Activated T-cell treated with anti-CD3 and anti-CD28 coated beads, Interleukin-2, amount 50 U/mL, for 24 hours (primary cell): Measurements from ENCODE around the gene SMAP1.
"Not testable (repeated sequence)": the region's sequence is repeated elsewhere in the genome, so short reads cannot be mapped to it uniquely, and the experiment has no call there.

ENCODE experiments used
- DNase-seq: peaks from one replicate; pipeline ENCODE4 v3.0.0-alpha.2; 2020
- H3K27ac Mint-ChIP-seq: 2 replicates; pipeline ENCODE4 v1.8.0; 2020; ENCODE audit warnings: mild to moderate bottlenecking, mixed read lengths
- H3K27me3 Mint-ChIP-seq: 2 replicates; pipeline ENCODE4 v1.8.0; 2020; ENCODE audit warnings: mixed read lengths
- H3K36me3 Mint-ChIP-seq: 2 replicates; pipeline ENCODE4 v1.8.0; 2020; ENCODE audit warnings: low read depth, mixed read lengths
- H3K4me1 Mint-ChIP-seq: 2 replicates; pipeline ENCODE4 v1.8.0; 2020; ENCODE audit warnings: low read depth, mixed read lengths
- H3K4me3 Mint-ChIP-seq: 2 replicates; pipeline ENCODE4 v1.8.0; 2020; ENCODE audit warnings: mild to moderate bottlenecking, moderate library complexity, mixed read lengths
- H3K9me3 Mint-ChIP-seq: 2 replicates; pipeline ENCODE4 v1.8.0; 2020; ENCODE audit warnings: mixed read lengths

Gene SMAP1

GRCh38 chr6:70739534-70739933, 71.9 kb downstream of the SMAP1 start:
- Mint-ChIP-seq H3K9me3 (peaks cover 18% of the 10 kb centered on the region), H3K27me3 (no peaks in the 10 kb centered on the region), H3K4me1 (peaks cover 38% of the 10 kb centered on the region), H3K4me3 (no peak overlapping the region), H3K36me3 (peaks cover 74% of the 10 kb centered on the region), H3K27ac (no peak overlapping the region)
- no peak for DNase-seq

DNA sequence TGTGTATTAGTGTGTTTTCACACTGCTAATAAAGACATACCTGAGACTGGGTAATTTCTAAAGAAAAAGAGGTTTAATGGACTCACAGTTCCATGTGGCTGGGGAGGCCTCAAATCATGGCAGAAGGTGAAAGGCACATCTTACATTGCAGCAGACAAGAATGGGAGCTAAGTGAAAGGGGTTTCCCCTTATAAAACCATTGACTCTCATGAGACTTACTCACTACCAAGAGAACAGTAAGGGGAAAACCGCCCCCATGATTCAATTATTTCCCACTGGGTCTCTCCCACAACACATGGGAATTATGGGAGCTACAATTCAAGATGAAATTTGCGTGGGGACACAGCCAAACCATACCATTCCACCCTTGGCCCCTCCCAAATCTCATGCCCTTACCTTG, 73.1 kb downstream of the SMAP1 start:
- Mint-ChIP-seq H3K27ac (peak overlapping the region; percentile 34), H3K4me3 (peak overlapping the region; percentile 16), H3K9me3 (peaks cover 18% of the 10 kb centered on the region), H3K4me1 (peaks cover 40% of the 10 kb centered on the region), H3K36me3 (peaks cover 71% of the 10 kb centered on the region)
- not testable (repeated sequence) for DNase-seq, H3K27me3 Mint-ChIP-seq

DNA sequence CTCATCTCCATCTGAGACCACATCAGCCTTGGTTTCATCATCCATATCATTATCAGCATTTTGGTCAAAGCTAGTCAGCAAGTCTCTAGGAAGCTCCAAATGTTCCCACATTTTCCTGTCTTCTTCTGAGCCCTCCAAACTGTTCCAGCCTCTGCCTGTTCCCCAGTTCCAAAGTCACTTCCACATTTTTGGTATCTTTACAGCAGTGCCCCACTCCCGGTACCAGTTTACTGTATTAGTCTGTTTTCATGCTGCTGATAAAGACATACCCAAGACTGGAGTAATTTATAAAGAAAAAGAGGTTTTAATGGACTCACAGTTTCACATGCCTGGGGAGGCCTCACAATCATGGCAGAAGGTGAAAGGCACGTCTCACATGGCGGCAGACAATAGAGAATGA, 74.8 kb downstream of the SMAP1 start:
- H3K9me3 Mint-ChIP-seq, result peaks cover 18% of the 10 kb centered on the region
- not testable (repeated sequence) for H3K27ac Mint-ChIP-seq, H3K4me3 Mint-ChIP-seq, H3K27me3 Mint-ChIP-seq, DNase-seq
- H3K4me1 Mint-ChIP-seq, result peaks cover 45% of the 10 kb centered on the region
- peaks cover 68% of the 10 kb centered on the region for H3K36me3 Mint-ChIP-seq

DNA sequence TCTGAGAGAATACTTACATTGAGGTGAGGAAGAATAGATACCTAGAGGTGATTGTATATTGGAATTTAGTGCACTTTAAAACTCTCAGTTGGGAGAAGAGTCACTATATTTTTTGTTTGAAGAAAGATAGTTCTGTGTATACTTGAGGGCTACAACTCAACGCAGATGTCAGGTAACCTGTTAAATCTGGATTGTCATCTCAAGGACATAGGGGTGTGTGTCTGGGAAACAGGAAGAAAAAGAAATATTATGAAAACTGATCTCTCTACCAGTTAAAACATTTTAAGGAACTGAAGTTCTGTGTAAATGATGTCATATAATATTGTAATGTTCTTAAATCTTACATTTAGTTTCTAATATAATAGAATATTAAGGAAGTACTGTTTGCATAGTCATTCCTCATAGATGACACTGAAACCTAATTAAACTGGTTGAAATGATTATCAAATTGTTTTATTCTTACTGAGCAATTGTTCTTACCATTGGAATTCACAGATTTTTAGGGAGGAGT, 86.2 kb downstream of the SMAP1 start:
- Mint-ChIP-seq H3K9me3 (no peaks in the 10 kb centered on the region), H3K4me1 (peaks cover 12% of the 10 kb centered on the region), H3K36me3 (peaks cover 32% of the 10 kb centered on the region), H3K4me3 (no peak overlapping the region), H3K27ac (no peak overlapping the region), H3K27me3 (no peaks in the 10 kb centered on the region)
- no peak for DNase-seq

DNA sequence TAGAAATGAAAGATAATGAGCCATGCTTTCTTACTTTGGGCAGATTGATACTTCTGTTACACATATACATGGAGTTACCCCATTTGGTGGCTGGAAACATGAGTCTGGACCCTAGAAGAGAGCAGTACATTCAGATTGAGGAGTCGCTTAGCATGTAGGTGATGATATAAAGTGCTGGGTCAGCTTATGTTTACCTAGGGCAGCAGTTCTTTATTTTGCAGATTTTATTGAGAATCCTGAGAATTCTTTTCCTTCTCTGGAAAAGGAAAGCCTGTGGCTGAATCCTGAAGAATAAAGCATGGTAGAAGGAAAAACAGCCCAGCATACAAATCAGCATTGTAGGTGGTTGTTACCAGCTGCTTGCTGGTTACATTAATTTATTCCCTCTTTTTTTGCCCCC, 91.2 kb downstream of the SMAP1 start:
- DNase-seq, result no peak
- Mint-ChIP-seq H3K36me3 (peaks cover 34% of the 10 kb centered on the region), H3K4me1 (peaks cover 2% of the 10 kb centered on the region), H3K4me3 (no peak overlapping the region), H3K27ac (no peak overlapping the region), H3K9me3 (no peaks in the 10 kb centered on the region), H3K27me3 (no peaks in the 10 kb centered on the region)

DNA sequence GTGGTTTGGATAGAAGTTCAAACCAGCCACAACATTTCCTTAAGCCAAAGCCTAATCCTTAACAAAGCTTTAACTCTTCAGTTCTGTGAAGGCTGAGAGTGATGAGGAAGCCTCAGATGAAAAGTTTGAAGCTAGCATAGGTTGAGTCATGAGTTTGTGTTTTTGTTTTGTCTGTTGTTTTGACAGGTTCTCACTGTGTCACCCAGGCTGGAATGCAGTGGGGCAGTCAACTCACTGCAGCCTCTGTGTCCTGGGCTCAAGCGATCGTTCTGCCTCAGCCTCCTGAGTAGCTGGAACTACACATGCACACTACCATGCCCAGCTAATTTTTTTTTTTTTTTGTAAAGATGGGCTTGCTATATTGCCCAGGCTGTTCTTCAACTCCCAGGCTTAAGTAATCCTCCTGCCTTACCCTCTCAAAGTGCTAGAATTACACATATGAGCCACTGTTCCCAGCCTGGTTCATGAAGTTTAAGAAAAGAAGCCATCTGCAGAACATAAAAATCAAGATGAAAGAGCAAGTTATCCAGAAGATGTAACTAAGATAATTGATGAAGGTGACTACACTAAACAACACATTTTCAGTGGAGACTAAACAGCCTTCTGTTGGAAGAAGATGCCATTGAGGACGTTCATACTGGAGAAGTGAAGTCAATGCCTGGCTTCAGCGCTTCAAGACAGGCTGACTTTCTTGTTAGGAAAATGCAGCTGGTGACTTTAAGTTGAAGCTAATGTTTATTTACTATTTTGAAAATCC, 96.2 kb downstream of the SMAP1 start:
- DNase-seq, result no peak
- H3K9me3 Mint-ChIP-seq, result no peaks in the 10 kb centered on the region
- H3K36me3 Mint-ChIP-seq, result peaks cover 46% of the 10 kb centered on the region
- H3K4me3 Mint-ChIP-seq, result no peak overlapping the region
- peaks cover 2% of the 10 kb centered on the region for H3K4me1 Mint-ChIP-seq
- no peak overlapping the region for H3K27ac Mint-ChIP-seq
- H3K27me3 Mint-ChIP-seq, result no peaks in the 10 kb centered on the region

DNA sequence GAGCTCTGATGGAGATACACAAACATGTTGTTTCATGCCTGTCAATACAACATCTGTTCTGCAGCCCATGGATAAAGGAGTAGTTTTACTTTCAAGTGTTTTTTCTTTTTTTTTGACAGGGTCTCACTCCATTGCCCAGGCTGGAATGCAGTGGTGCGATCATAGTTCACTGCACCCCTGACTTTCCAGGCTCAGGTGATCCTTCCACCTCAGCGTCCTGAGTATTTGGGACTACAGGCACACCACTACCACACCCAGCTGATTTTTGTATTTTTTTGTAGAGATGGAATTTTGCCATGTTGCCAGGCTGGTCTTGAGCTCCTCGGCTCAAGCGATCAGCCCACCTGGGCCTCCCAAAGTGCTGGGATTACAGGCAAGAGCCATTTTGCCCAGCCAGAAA, 97.0 kb downstream of the SMAP1 start:
- Mint-ChIP-seq H3K4me3 (no peak overlapping the region), H3K27me3 (no peaks in the 10 kb centered on the region), H3K9me3 (no peaks in the 10 kb centered on the region), H3K27ac (no peak overlapping the region), H3K36me3 (peaks cover 41% of the 10 kb centered on the region), H3K4me1 (peaks cover 2% of the 10 kb centered on the region)
- no peak for DNase-seq

GRCh38 chr6:70771351-70771750, 103.7 kb downstream of the SMAP1 start:
- not testable (repeated sequence) for H3K9me3 Mint-ChIP-seq, DNase-seq, H3K4me3 Mint-ChIP-seq, H3K27ac Mint-ChIP-seq, H3K27me3 Mint-ChIP-seq, H3K4me1 Mint-ChIP-seq
- peaks cover 57% of the 10 kb centered on the region for H3K36me3 Mint-ChIP-seq

DNA sequence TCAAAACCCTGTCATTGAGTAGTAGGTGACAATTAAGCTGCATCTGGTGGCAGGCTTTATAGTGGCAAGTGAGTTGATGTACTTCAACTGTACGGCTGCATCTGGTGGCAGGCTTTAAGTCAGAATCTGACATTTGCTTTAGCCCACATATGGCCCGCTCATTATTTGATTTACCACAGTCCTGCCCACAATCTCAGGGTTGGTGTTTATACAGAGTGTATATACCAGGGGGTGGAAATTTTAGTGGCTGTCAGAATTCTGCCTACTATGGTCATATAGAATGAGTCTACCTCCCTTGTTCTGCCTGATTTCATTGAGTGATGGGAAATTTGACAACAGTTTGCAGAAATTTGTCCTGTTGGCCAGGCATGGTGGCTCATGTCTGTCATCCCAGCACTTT, 112.3 kb downstream of the SMAP1 start:
- DNase-seq, result no peak
- Mint-ChIP-seq H3K4me1 (no peaks in the 10 kb centered on the region), H3K36me3 (peaks cover 66% of the 10 kb centered on the region), H3K27me3 (no peaks in the 10 kb centered on the region), H3K27ac (no peak overlapping the region), H3K9me3 (peaks cover 13% of the 10 kb centered on the region), H3K4me3 (no peak overlapping the region)

DNA sequence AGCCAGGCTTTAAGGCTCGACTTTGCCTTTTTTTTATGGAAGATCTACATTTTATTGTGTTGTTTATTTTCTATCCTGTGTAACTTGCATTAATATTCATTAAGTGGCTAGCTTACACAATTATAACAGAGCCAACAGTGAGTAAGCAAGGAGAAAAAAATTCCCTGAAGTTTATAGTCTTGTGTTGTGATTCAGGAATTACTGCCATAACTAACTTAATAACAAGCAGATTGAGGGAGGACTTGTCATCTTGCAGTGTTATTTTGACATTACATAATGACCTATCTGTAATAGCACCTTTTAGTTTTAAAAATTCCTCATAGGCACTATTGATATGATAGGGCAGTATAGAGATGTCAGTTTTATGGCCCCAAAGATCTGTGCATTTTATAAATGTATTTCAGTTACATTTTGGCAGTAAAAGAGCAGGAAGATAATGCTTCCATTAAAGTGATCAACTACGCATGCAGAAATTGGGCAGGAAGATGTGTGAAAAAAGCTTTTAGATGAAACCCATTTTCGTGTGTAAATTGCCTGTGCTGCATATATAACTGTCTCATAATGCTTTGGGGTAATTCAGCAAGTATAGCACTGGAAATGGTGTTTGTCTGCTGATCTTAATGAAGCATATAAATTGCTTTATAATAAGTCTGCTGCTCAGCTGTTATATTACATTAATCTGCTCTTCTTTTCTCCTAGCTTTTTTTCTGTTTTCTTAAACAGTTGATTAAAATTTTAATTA, 123.0 kb downstream of the SMAP1 start:
- Mint-ChIP-seq H3K9me3 (peaks cover 16% of the 10 kb centered on the region), H3K36me3 (peaks cover 28% of the 10 kb centered on the region), H3K4me3 (no peak overlapping the region), H3K4me1 (peaks cover 4% of the 10 kb centered on the region), H3K27ac (no peak overlapping the region), H3K27me3 (no peaks in the 10 kb centered on the region)
- DNase-seq, result no peak

- H3K4me1 Mint-ChIP-seq, result peaks cover 39% of the 10 kb centered on the region
- DNase-seq, result no peak
- H3K27ac Mint-ChIP-seq, result no peak overlapping the region
- peaks cover 11% of the 10 kb centered on the region for H3K9me3 Mint-ChIP-seq
- H3K4me3 Mint-ChIP-seq, result no peak overlapping the region
- no peaks in the 10 kb centered on the region for H3K27me3 Mint-ChIP-seq
- peaks cover 60% of the 10 kb centered on the region for H3K36me3 Mint-ChIP-seq
These were observed 129.9 kb downstream of the SMAP1 start for GRCh38 chr6:70797625-70798024.

DNA sequence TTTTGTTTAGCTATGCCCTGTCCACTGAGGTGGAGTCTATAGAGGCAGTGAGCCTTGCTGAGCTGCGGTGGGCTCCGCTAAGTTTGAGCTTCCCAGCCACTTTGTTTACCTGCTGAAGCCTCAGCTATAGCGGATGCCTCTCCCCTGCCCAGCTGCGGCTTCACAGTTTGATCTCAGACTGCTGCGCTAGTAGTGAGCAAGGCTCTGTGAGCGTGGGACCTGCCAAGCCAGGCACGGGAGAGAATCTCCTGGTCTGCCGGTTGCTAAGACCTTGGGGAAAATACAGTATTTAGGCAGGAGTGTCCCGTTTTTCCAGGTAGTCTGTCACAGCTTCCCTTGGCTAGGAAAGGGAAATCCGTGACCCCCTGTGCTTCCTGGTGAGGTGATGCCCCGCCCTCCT, 138.4 kb downstream of the SMAP1 start:
- Mint-ChIP-seq H3K36me3 (peaks cover 73% of the 10 kb centered on the region), H3K27ac (no peak overlapping the region), H3K4me1 (peaks cover 7% of the 10 kb centered on the region), H3K4me3 (no peak overlapping the region), H3K9me3 (peaks cover 8% of the 10 kb centered on the region), H3K27me3 (no peaks in the 10 kb centered on the region)
- no peak for DNase-seq

DNA sequence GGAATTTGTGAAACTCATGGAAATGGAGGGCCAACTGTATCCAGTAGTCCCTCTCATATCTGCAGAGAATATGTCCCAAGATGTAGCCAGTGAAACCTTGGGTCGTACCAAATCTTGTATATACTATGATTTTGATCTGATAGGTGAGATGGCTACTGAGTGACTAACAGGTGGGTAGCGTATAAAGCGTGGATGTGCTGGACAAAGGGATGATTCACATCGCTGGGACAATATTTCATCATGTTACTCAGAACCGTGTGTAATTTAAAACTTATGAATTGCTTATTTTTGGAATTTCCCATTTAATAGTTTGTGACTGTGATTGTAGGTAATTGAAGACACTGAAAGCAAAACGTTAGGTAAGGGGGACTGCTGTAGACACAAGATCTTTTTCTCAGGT, 144.1 kb downstream of the SMAP1 start:
- H3K9me3 Mint-ChIP-seq, result no peaks in the 10 kb centered on the region
- H3K27ac Mint-ChIP-seq, result no peak overlapping the region
- H3K27me3 Mint-ChIP-seq, result no peaks in the 10 kb centered on the region
- H3K4me3 Mint-ChIP-seq, result no peak overlapping the region
- no peaks in the 10 kb centered on the region for H3K4me1 Mint-ChIP-seq
- H3K36me3 Mint-ChIP-seq, result peaks cover 27% of the 10 kb centered on the region
- DNase-seq, result no peak

DNA sequence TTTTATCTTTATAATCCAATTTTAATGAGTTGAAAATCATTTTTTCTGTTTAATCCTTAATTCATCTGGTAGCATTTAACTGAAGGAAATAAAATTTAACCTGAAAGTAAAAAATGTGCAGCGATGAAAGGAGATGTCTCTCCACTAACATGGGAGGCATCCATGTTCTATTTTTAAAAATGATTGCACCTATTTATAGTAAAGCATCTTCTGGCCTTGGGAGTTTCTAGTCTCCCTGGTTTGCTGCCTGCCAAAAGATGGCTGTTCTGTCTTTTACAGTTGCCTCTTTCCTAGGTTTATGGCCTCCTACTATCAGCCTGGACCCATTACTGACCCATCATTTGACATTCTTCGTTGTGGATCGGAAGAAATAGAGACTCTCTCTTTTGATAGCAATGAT, 146.2 kb downstream of the SMAP1 start:
- Mint-ChIP-seq H3K9me3 (no peaks in the 10 kb centered on the region), H3K4me3 (no peak overlapping the region), H3K27me3 (no peaks in the 10 kb centered on the region), H3K36me3 (peaks cover 19% of the 10 kb centered on the region), H3K27ac (no peak overlapping the region), H3K4me1 (no peaks in the 10 kb centered on the region)
- DNase-seq, result no peak

GRCh38 chr6:70819646-70820045, 152.0 kb downstream of the SMAP1 start:
- no peaks in the 10 kb centered on the region for H3K4me1 Mint-ChIP-seq
- no peaks in the 10 kb centered on the region for H3K27me3 Mint-ChIP-seq
- no peak overlapping the region for H3K4me3 Mint-ChIP-seq
- no peak for DNase-seq
- peaks cover 32% of the 10 kb centered on the region for H3K36me3 Mint-ChIP-seq
- H3K27ac Mint-ChIP-seq, result no peak overlapping the region
- peaks cover 7% of the 10 kb centered on the region for H3K9me3 Mint-ChIP-seq
